H1 (cell line): ENCODE measurements around the gene TTC27. TPM values are rescaled to one million over a fixed set of nuclear protein-coding genes. Genes with fewer than 3 reads are reported as not detected.

ENCODE experiments used
- CTCF ChIA-PET: fragments of 300-600 bp; sonication (Branson Sonifier 250); formaldehyde crosslinking; loops from one replicate; lab custom pipeline; 2021; ENCODE audit not compliant: partially characterized antibody; lab: Charles Lee
- POLR2A ChIA-PET: fragments of 300-600 bp; sonication (Branson Sonifier 250); formaldehyde crosslinking; loops from one replicate; lab custom pipeline; 2021; ENCODE audit warnings: inconsistent platforms; ENCODE audit not compliant: partially characterized antibody; lab: Charles Lee
- DNase-seq, 2 experiments: peaks; one replicate each; pipeline versions ENCODE4 v3.0.0 to v3.0.0-alpha.2; 2010 to 2022; ENCODE audit warnings: low spot score in 2 of 2, low read depth in 1 of 2, mixed read lengths in 1 of 2
- FAIRE-seq: peaks from 2 replicates; lab custom pipeline; 2011; peaks lifted over from hg19 to GRCh38; lab: Jason Lieb, UNC
- H2AFZ ChIP-seq: 2 replicates; pipeline ENCODE4 v1.8.1; 2012; ENCODE audit warnings: low read length, inconsistent platforms
- H2AK5ac ChIP-seq: 2 replicates; pipeline ENCODE4 v1.6.1; 2013; ENCODE audit warnings: low read depth, low read length
- H2BK120ac ChIP-seq: replicated peaks from 2 replicates; pipeline ENCODE3; 2013; ENCODE audit warnings: low read depth, low read length, inconsistent platforms
- H2BK12ac ChIP-seq: 2 replicates; pipeline ENCODE4 v1.6.1; 2013; ENCODE audit warnings: low read depth, low read length
- H2BK15ac ChIP-seq: 2 replicates; pipeline ENCODE4 v1.6.1; 2013; ENCODE audit warnings: low read length
- H2BK20ac ChIP-seq: 2 replicates; pipeline ENCODE4 v1.6.1; 2013; ENCODE audit warnings: low read length
- H2BK5ac ChIP-seq: 2 replicates; pipeline ENCODE4 v1.6.1; 2013; ENCODE audit warnings: low read depth, low read length
- H3K14ac ChIP-seq: 2 replicates; pipeline ENCODE4 v1.6.1; 2013; ENCODE audit warnings: inconsistent platforms; ENCODE audit not compliant: insufficient read length
- H3K18ac ChIP-seq: 2 replicates; pipeline ENCODE4 v1.6.1; 2013; ENCODE audit warnings: low read length; ENCODE audit errors: extremely low read depth
- H3K23ac ChIP-seq: 2 replicates; pipeline ENCODE4 v1.6.1; 2013; ENCODE audit warnings: inconsistent platforms; ENCODE audit not compliant: insufficient read length
- H3K23me2 ChIP-seq: 2 replicates; pipeline ENCODE4 v1.6.1; 2013; ENCODE audit warnings: low read depth, low read length
- H3K27ac ChIP-seq: 2 replicates; pipeline ENCODE4 v1.6.1; 2011; ENCODE audit warnings: low read depth, low read length, inconsistent platforms
- H3K27me3 ChIP-seq, 4 experiments: replicated peaks in 1 of 4; 1 replicate in 1 of 4; 2 replicates in 3 of 4; pipeline versions ENCODE4 v1.6.1 to v1.8.1; 2011 to 2013; ENCODE audit warnings: low read length in 3 of 4, mild to moderate bottlenecking in 3 of 4, inconsistent platforms in 2 of 4, mixed read lengths in 2 of 4, moderate library complexity in 1 of 4; ENCODE audit not compliant: control insufficient read depth in 3 of 4, insufficient read depth in 3 of 4; ENCODE audit errors: extremely low read depth in 1 of 4
- H3K36me3 ChIP-seq, 4 experiments: 2 replicates each; pipeline versions ENCODE4 v1.6.1 to v1.8.1; 2011 to 2013; ENCODE audit warnings: mild to moderate bottlenecking in 4 of 4, low read length in 3 of 4, moderate library complexity in 2 of 4, control low read depth in 1 of 4, inconsistent platforms in 1 of 4; ENCODE audit not compliant: insufficient read depth in 4 of 4, control insufficient read depth in 2 of 4
- H3K4ac ChIP-seq: replicated peaks from 2 replicates; pipeline ENCODE3; 2013; ENCODE audit warnings: low read length, low read depth, mixed read lengths, inconsistent platforms; ENCODE audit not compliant: insufficient read length
- H3K4me1 ChIP-seq, 4 experiments: replicated peaks in 1 of 4; 1 replicate in 1 of 4; 2 replicates in 3 of 4; pipeline versions ENCODE4 v1.6.1 to v1.8.1; 2011 to 2013; ENCODE audit warnings: low read length in 3 of 4, inconsistent platforms in 2 of 4, mixed read lengths in 1 of 4; ENCODE audit not compliant: insufficient read depth in 4 of 4, control insufficient read depth in 3 of 4
- H3K4me2 ChIP-seq, 2 experiments: 2 replicates each; pipeline versions ENCODE4 v1.6.1 to v1.8.1; 2011 to 2013; ENCODE audit warnings: low read depth in 2 of 2, low read length in 2 of 2, control low read depth in 1 of 2, inconsistent platforms in 1 of 2, mild to moderate bottlenecking in 1 of 2; ENCODE audit not compliant: insufficient read depth in 1 of 2
- H3K4me3 ChIP-seq, 4 experiments: fragments of 200-600, 300-600 bp in 1 of 4; sonication (generic), shearing (Covaris generic), sonication (Bioruptor Twin) in 1 of 4; 2 replicates each; pipeline versions ENCODE4 v1.5.1 to v1.8.1; 2011 to 2016; ENCODE audit warnings: low read length in 4 of 4, low read depth in 3 of 4, control low read depth in 2 of 4, inconsistent platforms in 2 of 4, mild to moderate bottlenecking in 2 of 4, mixed read lengths in 1 of 4, moderate library complexity in 1 of 4; ENCODE audit not compliant: insufficient read depth in 2 of 4; ENCODE audit errors: extremely low read depth in 1 of 4
- H3K56ac ChIP-seq: replicated peaks from 2 replicates; pipeline ENCODE3; 2013; ENCODE audit warnings: low read depth, mild to moderate bottlenecking, mixed read lengths, low read length, inconsistent platforms; ENCODE audit not compliant: insufficient read length
- H3K79me1 ChIP-seq: 2 replicates; pipeline ENCODE4 v1.6.1; 2013; ENCODE audit warnings: low read depth, low read length, control low read depth
- H3K79me2 ChIP-seq, 2 experiments: 2 replicates each; pipeline versions ENCODE4 v1.6.1 to v1.8.1; 2012 to 2013; ENCODE audit warnings: low read length in 2 of 2, mild to moderate bottlenecking in 2 of 2, inconsistent platforms in 1 of 2; ENCODE audit not compliant: insufficient read depth in 2 of 2, control insufficient read depth in 1 of 2
- H3K9ac ChIP-seq, 4 experiments: replicated peaks in 1 of 4; 1 replicate in 1 of 4; 2 replicates in 3 of 4; pipeline versions ENCODE4 v1.6.1 to v1.8.1; 2011 to 2013; ENCODE audit warnings: low read depth in 3 of 4, low read length in 3 of 4, control low read depth in 2 of 4, mild to moderate bottlenecking in 2 of 4, moderate library complexity in 2 of 4, inconsistent platforms in 1 of 4; ENCODE audit errors: extremely low read depth in 1 of 4
- H3K9me3 ChIP-seq, 2 experiments: 2 replicates each; pipeline versions ENCODE4 v1.6.1 to v1.8.1; 2012 to 2013; ENCODE audit warnings: mild to moderate bottlenecking in 2 of 2, moderate library complexity in 2 of 2, control low read depth in 1 of 2, inconsistent platforms in 1 of 2, low read depth in 1 of 2, low read length in 1 of 2, mixed read lengths in 1 of 2; ENCODE audit not compliant: insufficient read depth in 2 of 2
- H4K20me1 ChIP-seq, 2 experiments: replicated peaks in 1 of 2; 2 replicates each; pipeline versions ENCODE3 to v1.8.1; 2011 to 2013; ENCODE audit warnings: inconsistent platforms in 2 of 2, low read length in 2 of 2, mild to moderate bottlenecking in 1 of 2; ENCODE audit not compliant: insufficient read depth in 2 of 2, control insufficient read depth in 1 of 2
- H4K5ac ChIP-seq: 2 replicates; pipeline ENCODE4 v1.6.1; 2013; ENCODE audit warnings: low read length, low read depth, mixed read lengths, inconsistent platforms; ENCODE audit not compliant: insufficient read length
- H4K8ac ChIP-seq: 2 replicates; pipeline ENCODE4 v1.8.0; 2013; ENCODE audit warnings: mild to moderate bottlenecking, moderate library complexity, low read length, inconsistent platforms; ENCODE audit not compliant: insufficient read depth; ENCODE audit errors: extremely low read depth
- H4K91ac ChIP-seq: replicated peaks from 2 replicates; pipeline ENCODE3; 2013; ENCODE audit warnings: low read length, mixed read lengths, inconsistent platforms; ENCODE audit not compliant: insufficient read length
- ATF2 ChIP-seq: IDR thresholded peaks from 2 replicates; pipeline ENCODE4 v1.6.1; 2012; ENCODE audit warnings: low read length, inconsistent platforms
- CHD1 ChIP-seq: IDR thresholded peaks from 2 replicates; pipeline ENCODE4 v1.6.1; 2012; ENCODE audit warnings: low read depth, low read length, improper control_type of control experiment
- KDM1A ChIP-seq: fragments of 200-600, 300-600 bp; sonication (generic); IDR thresholded peaks from 2 replicates; pipeline ENCODE4 v1.7.1; 2016; ENCODE audit warnings: mild to moderate bottlenecking, low read length, borderline replicate concordance
- POLR2A ChIP-seq, 2 experiments: IDR thresholded peaks; 1 replicate in 1 of 2; 2 replicates in 1 of 2; pipeline ENCODE4 v1.6.1; 2011; ENCODE audit warnings: low read depth in 2 of 2, low read length in 2 of 2, mild to moderate bottlenecking in 2 of 2; ENCODE audit errors: control extremely low read depth in 1 of 2
- TAF7 ChIP-seq: optimal IDR thresholded peaks from 2 replicates; pipeline ENCODE3; 2011; ENCODE audit warnings: low read depth, mild to moderate bottlenecking, inconsistent platforms, low read length, moderate library complexity, borderline replicate concordance
- WGBS, 2 experiments: shearing (Covaris generic) in 1 of 2; methylation state at CpG; one replicate each; pipeline versions ENCODE4 v1.1.6 to v1.1.7; 2013 to 2015; ENCODE audit warnings: low lambda C conversion rate in 2 of 2, mixed read lengths in 2 of 2, inconsistent platforms in 1 of 2, low coverage in 1 of 2, missing lambda C conversion rate in 1 of 2; ENCODE audit not compliant: insufficient replicate concordance in 2 of 2, insufficient coverage in 1 of 2, insufficient read length in 1 of 2; ENCODE audit errors: extremely low coverage in 1 of 2, missing lambda C conversion rate in 1 of 2; 5-methylcytosine and 5-hydroxymethylcytosine counted together
- polyA plus RNA-seq, 7 experiments: library from polyadenylated mRNA; depleted of rRNA in 3 of 7; stranded (reverse) in 5 of 7; unstranded in 2 of 7; fragments of >200 nt in 5 of 7; fragments of 200-250 nt in 2 of 7; gene quantifications; 1 replicate in 5 of 7; 2 replicates in 1 of 7; 4 replicates in 1 of 7; pipeline versions ENCODE4 v1.2.1 to v1.2.3, GENCODE V29; 2011 to 2013; ENCODE audit warnings: missing spikeins in 2 of 7, mixed read lengths in 2 of 7
- total RNA-seq: library from RNA; stranded (reverse); fragmentation: NEBNext Ultra II Directional; extraction: Animal tissue kit (Norgen Biotek cat#: 25700); gene quantifications from 2 replicates; pipeline ENCODE4 v1.2.1, GENCODE V29; 2021

The TTC27 gene
- total and polyA plus RNA-seq, 2 of the 8 experiments (the other 6 are each of a cell fraction or from before 2014, with no cell fraction given), result 13.8 to 29.1 TPM

GRCh38 chr2:32806857-32807256 lies 179.0 kb downstream of the TTC27 start:
- H3K4me2 ChIP-seq, result no peak overlapping the region
- no peak overlapping the region for H3K56ac ChIP-seq
- no peak overlapping the region for H2AFZ ChIP-seq
- no peak overlapping the region for H4K8ac ChIP-seq
- no peak overlapping the region for H2BK20ac ChIP-seq
- H2AK5ac ChIP-seq, result no peak overlapping the region
- no peak overlapping the region for H3K18ac ChIP-seq
- no peak overlapping the region for H2BK120ac ChIP-seq
- no peak overlapping the region for H3K9ac ChIP-seq
- H3K23me2 ChIP-seq, result no peaks in the 10 kb centered on the region; the same call in 1 of the 2 replicates
- H3K79me1 ChIP-seq, result no peaks in the 10 kb centered on the region
- H4K91ac ChIP-seq, result no peak overlapping the region
- no peak overlapping the region for H3K4me3 ChIP-seq
- H4K20me1 ChIP-seq, result no peaks in the 10 kb centered on the region
- ChIA-PET CTCF (no interaction called here), POLR2A (no interaction called here)
- no peaks in the 10 kb centered on the region for H3K36me3 ChIP-seq
- no peak for FAIRE-seq
- H3K27me3 ChIP-seq, result no peaks in the 10 kb centered on the region
- no peaks in the 10 kb centered on the region for H3K79me2 ChIP-seq
- WGBS, 2 experiments, result 92% methylated on average over 1 of the region's 1 CpG; no CpG with 5 or more reads in 1 of the 2 experiments
- no peak overlapping the region for H3K4ac ChIP-seq
- H3K4me1 ChIP-seq, result no peaks in the 10 kb centered on the region
- DNase-seq, result no peak
- H3K9me3 ChIP-seq, result no peaks in the 10 kb centered on the region
- no peak overlapping the region for H2BK12ac ChIP-seq
- no peak overlapping the region for H3K14ac ChIP-seq
- no peak overlapping the region for H3K27ac ChIP-seq
- H4K5ac ChIP-seq, result no peak overlapping the region
- no peak for TF ChIP-seq CHD1
- TF ChIP-seq POLR2A (IDR thresholded peaks at IDR 0.05; ENCODE audit: control extremely low read depth in 1 of 2, low read depth in 2 of 2, low read length in 2 of 2), result no peak
- TF ChIP-seq KDM1A, result no peak
- no peak for TF ChIP-seq TAF7
- TF ChIP-seq ATF2, result no peak
- no peak overlapping the region for H3K23ac ChIP-seq
- H2BK15ac ChIP-seq, result no peak overlapping the region
- no peak overlapping the region for H2BK5ac ChIP-seq
